Measurements from ENCODE around the gene GRAMD1A.
"Not testable (repeated sequence)": the region's sequence is repeated elsewhere in the genome, so short reads cannot be mapped to it uniquely, and the experiment has no call there.

GRAMD1A gene

DNA sequence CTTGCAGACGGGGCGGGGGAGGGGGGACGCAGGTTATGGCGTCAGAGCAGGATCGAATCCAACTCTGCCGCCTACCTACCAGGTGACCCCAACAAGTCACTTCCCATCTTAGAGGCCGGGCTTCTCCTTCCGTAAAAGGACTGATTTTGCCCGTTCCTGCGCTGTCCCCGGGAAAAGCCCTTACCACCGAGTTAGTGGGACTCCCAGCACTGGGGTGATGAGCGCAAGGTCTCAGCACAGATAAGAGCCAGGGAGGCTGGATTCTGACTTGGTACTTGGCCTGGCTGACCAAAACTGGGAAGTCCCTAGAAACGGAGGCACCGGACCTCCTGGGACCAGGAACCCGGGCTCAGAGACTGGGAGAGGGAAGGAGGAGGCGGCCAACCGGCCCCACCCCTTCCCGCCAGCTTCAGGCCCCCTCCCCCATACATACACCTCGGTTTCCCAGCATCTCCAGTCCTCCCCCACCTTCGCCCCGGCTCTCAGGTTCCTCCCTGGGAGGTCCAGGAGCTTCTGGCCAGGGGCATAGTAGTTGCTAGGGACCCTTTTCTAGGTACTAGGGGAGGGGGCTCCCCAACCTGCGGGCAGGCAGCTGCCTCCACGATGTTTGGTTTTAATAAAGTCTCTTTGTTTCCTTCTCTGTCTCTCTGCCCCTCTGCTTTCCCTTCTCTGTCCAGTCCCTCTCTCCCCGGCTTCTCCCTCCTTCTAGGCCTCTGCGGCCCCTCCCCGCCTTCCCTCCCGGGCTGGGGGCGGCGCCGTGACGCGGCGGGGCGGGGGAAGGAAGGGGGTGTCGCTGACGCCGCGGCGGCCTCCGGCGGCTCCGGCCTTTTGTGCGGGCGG is at the start of gene GRAMD1A:
Gene GRAMD1A, plus strand, starts transcription at position 826 of the 840 bp plus-strand sequence. CDS start 156 bp downstream, outside the sequence.
- DNase-seq (ENCODE audit: low read depth): peak; percentile 79

GRCh38 chr19:34953092-34953491 is 47.0 kb upstream of the GRAMD1A start:
- DNase-seq (ENCODE audit: low read depth): no peak

GRCh38 chr19:34957830-34958751 is 42.0 kb upstream of the GRAMD1A start:
- no peak for DNase-seq (ENCODE audit: low read depth)

DNA sequence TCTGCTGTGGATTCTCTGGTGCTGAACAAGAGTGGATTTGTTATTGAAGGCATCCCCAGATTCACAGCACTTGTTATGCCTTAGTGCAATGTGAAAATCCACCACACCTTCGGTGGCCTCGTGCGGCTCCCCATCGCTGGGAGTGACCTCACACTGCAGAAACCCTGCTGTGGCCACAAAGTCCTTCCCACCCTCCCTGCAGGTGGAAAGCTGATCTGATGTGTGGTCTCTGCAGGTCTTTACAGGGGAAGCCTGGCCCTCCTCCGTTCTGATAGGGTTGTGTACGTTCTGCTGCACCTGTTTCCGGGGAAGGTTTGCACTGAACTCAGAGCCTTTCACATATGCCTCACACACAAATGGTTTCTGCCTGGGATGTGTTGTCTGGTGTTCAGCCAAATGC is 41.1 kb upstream of the GRAMD1A start:
- no peak for DNase-seq (ENCODE audit: low read depth)

GRCh38 chr19:34960103-34960805 is 39.9 kb upstream of the GRAMD1A start:
- no peak for DNase-seq (ENCODE audit: low read depth)

DNA sequence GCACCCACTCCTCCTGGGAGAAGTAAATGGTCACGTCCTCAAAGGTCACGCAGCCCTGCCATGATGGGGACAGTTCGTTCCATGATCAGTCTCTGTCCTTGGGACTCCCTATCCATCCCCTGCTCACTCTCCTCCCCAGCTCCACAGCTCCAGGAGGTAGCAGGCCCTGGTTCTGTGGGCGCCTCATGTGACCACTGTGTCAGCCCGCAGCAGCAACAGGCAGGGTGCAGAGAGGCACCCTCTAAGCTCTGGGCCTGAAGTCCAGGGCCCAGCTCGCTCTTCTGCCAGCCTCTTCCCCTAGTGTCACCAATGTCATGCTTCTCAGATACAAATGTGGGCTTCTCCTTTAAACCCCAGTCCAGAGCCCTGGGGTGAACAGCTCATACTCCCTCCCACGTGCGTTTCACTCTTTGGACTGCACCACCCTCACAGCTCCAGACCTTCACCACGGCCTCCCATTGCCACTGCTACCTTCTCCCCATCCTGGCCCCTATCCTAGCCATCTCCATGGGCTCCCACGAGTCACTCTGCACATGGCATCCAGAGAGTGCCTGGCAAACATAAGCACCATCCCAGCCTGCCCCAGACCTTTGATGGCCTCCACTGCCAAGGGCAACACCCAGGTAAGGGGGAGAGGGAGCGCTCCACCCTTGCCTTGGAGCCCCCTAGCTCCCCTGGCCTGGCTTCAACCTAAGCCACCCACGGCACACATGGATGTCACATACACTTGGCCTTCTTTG is 39.0 kb upstream of the GRAMD1A start:
- DNase-seq (ENCODE audit: low read depth): no peak

GRCh38 chr19:34961775-34962686 is 38.1 kb upstream of the GRAMD1A start:
- DNase-seq (ENCODE audit: low read depth): no peak

- DNase-seq (ENCODE audit: low read depth): no peak
Measured at GRCh38 chr19:34962687-34963572, 37.2 kb upstream of the GRAMD1A start.

- DNase-seq (ENCODE audit: low read depth): peak; percentile 7
Measured at GRCh38 chr19:34963573-34964406, 36.3 kb upstream of the GRAMD1A start, which contains the start of gene ZNF792. TSS of gene ZNF792 (minus strand) at chr19:34964229. CDS start at chr19:34963662, 567 bp downstream.

DNA sequence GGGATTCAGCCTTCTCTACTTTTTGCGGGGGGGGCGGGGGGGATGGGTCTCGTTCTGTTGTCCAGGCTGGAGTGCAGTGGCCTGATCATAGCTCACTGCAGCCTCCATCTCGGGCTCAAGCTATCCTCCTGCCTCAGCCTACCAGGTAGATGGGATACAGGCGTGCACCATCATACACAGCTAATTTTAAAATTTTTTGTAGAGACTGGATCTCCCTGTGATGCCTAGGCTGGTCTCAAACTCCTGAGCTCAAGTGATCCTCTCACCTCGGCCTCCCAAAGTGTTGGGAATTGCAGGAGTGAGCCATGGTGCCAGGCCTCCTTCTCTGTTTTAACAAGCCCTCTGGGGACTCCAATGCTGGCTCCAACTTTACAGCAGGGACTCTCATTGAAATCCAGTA is 35.5 kb upstream of the GRAMD1A start:
- DNase-seq (ENCODE audit: low read depth): no peak

DNA sequence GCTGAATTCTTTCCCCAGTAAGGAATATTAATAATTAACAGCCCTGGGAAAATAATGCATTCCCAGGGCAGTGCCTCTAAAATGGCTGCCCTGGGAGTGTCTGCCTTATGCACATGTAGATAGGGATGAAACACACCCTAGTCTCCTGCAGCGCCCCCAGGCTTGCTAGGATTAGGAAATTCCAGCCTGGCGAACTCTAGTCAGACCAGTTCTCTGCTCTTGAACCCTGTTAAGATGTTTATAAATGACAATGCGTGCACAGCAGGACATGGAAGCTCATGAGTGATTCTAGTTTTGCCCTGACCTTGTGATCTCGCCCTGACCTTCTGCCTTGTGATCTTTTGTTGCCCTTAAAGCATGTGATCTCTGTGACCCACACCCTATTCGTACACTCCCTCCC is 34.6 kb upstream of the GRAMD1A start:
- not testable (repeated sequence) for DNase-seq (ENCODE audit: low read depth)

GRCh38 chr19:34967551-34967950 is 32.6 kb upstream of the GRAMD1A start:
- no peak for DNase-seq (ENCODE audit: low read depth)

DNA sequence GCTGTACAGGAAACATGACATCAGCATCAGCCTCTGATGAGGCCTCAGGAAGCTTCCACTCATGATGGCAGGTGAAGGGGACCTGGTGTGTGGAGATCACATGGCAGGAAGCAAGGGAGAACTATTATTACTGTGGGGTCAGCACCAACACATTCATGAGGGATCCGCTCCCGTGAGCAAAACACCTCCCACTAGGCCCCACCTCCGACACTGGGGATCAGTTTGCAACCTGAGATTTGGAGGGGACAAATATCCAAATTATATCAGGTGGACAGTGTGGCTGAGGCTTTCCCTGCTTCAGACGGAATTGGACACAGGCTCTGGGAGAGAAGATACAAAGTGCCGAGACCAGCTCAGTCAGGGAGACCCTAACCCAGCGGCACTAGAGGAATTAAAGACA is 30.4 kb upstream of the GRAMD1A start:
- no peak for DNase-seq (ENCODE audit: low read depth)

DNA sequence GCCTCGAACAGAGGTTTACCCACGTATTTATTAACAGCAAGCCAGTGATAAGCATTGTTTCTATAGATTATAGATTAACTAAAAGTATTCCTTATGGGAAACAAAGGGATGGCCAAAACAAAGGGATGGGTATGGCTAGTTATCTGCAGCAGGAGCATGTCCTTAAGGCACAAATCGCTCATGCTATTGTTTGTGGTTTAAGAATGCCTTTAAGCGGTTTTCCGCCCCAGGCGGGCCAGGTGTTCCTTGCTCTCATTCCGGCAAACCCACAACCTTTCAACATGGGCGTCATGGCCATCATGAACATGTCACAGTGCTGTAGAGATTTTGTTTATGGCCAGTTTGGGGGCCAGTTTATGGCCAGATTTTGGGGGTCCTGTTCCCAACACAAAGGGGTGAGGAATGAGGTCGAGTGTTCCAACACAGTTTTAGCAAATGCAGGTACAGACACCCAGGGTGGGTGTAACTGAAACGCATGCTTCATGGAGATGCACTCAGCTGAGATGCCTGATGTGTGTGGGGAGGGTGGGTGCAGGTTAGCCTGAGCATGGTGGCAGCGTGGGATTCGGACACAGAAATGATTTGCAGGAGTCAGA is 29.8 kb upstream of the GRAMD1A start:
- not testable (repeated sequence) for DNase-seq (ENCODE audit: low read depth)

DNA sequence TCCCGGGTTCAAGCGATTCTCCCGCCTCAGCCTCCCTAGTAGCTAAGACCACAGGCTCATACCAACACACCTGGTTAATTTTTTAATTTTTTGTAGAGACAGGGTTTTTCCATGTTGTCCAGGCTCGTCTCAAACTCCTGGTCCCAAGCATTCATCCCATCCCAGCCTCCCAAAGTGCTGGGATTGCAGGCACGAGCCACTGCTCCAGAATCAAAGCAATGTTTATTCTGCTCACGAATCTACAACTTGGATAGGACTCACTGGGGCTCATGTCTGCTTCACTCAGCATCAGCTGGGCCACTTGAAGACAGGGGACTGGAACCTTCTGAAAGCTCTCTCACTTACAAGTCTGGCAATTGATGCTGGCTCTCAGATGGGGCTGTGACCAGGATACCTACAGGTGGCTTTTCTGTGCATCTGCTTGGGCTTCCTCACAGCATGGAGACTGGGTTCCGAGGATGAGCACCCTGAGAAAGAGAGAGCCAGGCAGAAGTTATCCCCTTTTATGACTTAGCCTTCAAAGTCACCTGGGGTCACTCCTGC is 27.9 kb upstream of the GRAMD1A start:
- DNase-seq (ENCODE audit: low read depth): no peak

DNA sequence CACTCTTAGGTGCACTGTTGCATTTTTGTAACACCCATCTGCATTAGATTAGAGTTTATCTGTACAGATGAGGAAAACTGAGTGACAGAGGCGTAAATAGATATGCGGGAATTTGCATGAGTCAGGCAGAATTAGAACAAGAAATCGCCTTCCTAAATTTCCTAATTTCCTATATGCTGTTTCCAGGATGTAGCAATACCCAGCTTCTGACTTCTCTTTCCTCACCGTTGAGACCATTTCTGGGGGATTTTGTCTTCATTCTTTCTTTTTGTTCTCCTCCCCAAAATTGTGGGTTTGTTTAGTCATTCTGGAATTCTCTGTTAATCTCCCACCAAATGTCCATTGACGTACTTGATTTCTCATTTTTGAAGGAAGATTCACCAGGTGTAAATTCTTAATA is 25.5 kb upstream of the GRAMD1A start:
- DNase-seq (ENCODE audit: low read depth): no peak

DNA sequence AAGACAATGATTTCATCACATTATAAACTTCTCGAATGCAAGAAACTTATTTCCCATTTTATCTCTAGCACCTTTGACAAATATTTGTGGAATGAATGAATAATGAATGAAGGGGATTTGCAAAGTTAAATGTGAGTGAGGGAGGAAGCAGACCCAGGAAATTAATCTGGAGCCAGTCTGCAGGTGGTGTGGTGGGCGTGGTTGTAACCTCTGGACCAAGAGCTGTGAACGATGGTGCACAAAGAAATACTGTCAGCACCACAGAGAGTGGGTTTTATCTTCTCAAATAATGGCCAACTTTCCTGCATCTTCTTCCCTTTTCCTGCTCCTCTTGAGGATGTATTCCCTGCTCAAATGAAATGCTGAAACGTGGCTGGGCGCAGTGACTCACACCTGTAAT is 25.1 kb upstream of the GRAMD1A start:
- no peak for DNase-seq (ENCODE audit: low read depth)

- DNase-seq (ENCODE audit: low read depth): no peak
Measured at GRCh38 chr19:34976611-34977010, 23.5 kb upstream of the GRAMD1A start.
